ENCODE measurements around the gene ARHGAP1. TPM values are rescaled to one million over a fixed set of nuclear protein-coding genes. Genes with fewer than 3 reads are reported as not detected.
"Not testable (repeated sequence)": the region's sequence is repeated elsewhere in the genome, so short reads cannot be mapped to it uniquely, and the experiment has no call there.

Gene ARHGAP1
- total and polyA plus RNA-seq, 10 donors, result 13.3 to 137 (median 76.9) TPM

DNA sequence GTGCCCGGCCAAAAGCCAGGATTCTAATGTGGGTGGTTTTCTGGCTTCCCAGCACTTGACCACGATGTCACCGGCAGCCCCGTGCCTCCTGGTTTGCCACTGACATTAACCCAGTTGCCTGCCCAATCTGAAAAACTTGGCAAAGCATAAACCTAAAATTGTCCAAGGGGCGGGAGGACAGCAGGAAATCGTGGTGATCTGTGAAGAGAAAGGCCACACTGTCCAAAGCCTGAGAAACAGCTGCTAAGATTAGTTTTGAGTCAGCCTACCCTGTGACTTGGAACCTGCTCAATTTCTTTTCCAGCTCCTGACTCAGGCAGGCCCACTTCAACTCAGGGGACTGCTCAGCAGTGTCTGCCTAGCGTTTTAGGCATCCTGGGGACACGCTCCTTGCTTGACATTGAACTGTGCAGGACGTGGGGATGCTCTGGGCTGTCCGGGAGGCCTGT is 10.4 kb upstream of the ARHGAP1 start:
- Histone ChIP-seq H3K4me3 (no peak overlapping the region), H3K36me3 (peaks cover 0 to 38% (median 17%) of the 10 kb centered on the region in 6 donors), H3K27ac (peak overlapping the region in 7 of 8 donors; percentile 36 to 70 (median 46)), H3K4me1 (no peaks in the 10 kb centered on the region), H3K9me3 (no peaks in the 10 kb centered on the region), H3K27me3 (replicated peaks in 1 of 7) (no peaks in the 10 kb centered on the region)
- 65 to 87% (median 80%) methylated on average over 9 to 10 of the region's 10 CpGs for WGBS, 5 donors
- TF ChIP-seq, protein P1, sequence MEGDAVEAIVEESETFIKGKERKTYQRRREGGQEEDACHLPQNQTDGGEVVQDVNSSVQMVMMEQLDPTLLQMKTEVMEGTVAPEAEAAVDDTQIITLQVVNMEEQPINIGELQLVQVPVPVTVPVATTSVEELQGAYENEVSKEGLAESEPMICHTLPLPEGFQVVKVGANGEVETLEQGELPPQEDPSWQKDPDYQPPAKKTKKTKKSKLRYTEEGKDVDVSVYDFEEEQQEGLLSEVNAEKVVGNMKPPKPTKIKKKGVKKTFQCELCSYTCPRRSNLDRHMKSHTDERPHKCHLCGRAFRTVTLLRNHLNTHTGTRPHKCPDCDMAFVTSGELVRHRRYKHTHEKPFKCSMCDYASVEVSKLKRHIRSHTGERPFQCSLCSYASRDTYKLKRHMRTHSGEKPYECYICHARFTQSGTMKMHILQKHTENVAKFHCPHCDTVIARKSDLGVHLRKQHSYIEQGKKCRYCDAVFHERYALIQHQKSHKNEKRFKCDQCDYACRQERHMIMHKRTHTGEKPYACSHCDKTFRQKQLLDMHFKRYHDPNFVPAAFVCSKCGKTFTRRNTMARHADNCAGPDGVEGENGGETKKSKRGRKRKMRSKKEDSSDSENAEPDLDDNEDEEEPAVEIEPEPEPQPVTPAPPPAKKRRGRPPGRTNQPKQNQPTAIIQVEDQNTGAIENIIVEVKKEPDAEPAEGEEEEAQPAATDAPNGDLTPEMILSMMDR (IDR thresholded peaks at IDR 0.05 in 8 of 11, conservative IDR thresholded peaks at IDR 0.05 in 3 of 11), result no peak
- TF ChIP-seq POLR2AphosphoS5 (IDR thresholded peaks at IDR 0.05) (peak in 1 of 3 donors; percentile 24), POLR2A (IDR thresholded peaks at IDR 0.05) (no peak)
- intact Hi-C loops (cut with DNase I; ENCODE audit: low total_unique reads), result no loop called here
- DNase-seq, result no peak

DNA sequence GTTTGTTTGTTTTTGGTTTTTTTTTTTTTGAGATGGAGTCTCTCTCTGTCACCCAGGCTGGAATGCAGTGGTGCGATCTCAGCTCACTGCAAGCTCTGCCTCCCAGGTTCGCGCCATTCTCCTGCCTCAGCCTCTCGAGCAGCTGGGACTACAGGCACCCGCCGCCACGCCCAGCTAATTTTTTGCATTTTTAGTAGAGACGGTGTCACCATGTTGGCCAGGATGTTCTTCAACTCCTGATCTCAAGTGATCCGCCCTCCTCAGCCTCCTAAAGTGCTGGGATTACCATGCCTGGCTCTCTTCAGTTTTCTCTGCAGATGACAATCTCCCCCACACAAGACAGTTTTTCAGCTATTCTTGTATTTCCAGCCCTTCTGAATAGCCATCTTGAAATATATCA is 8.9 kb upstream of the ARHGAP1 start:
- H3K4me1 ChIP-seq; intact Hi-C loops (cut with DNase I; ENCODE audit: low total_unique reads); H3K4me3 ChIP-seq; H3K27ac ChIP-seq; H3K27me3 ChIP-seq (replicated peaks in 1 of 7); H3K9me3 ChIP-seq; DNase-seq: not testable (repeated sequence)
- peaks cover 7 to 53% (median 32%) of the 10 kb centered on the region in 6 donors for H3K36me3 ChIP-seq
- WGBS, 5 donors, result 88 to 96% (median 93%) methylated on average over 9 of the region's 9 CpGs

- DNase-seq, result no peak
- no peaks in the 10 kb centered on the region for H3K9me3 ChIP-seq
- H3K4me3 ChIP-seq, result no peak overlapping the region
- H3K4me1 ChIP-seq, result peaks cover 6 to 17% (median 16%) of the 10 kb centered on the region in 6 donors
- H3K36me3 ChIP-seq, result peaks cover 7 to 78% (median 53%) of the 10 kb centered on the region in 6 donors
- H3K27ac ChIP-seq, result no peak overlapping the region
- whole genome bisulfite sequencing, 5 donors, result 90 to 95% (median 91%) methylated on average over 7 of the region's 7 CpGs
- no peaks in the 10 kb centered on the region for H3K27me3 ChIP-seq (replicated peaks in 1 of 7)
- TF ChIP-seq POLR2AphosphoS5 (IDR thresholded peaks at IDR 0.05) (no peak), POLR2A (IDR thresholded peaks at IDR 0.05) (no peak)
- TF ChIP-seq, protein P1 (IDR thresholded peaks at IDR 0.05 in 8 of 11, conservative IDR thresholded peaks at IDR 0.05 in 3 of 11), result no peak
- intact Hi-C loops (cut with DNase I; ENCODE audit: low total_unique reads), result no loop called here
These were observed 6.5 kb upstream of the ARHGAP1 start for GRCh38 chr11:46706886-46707285.

DNA sequence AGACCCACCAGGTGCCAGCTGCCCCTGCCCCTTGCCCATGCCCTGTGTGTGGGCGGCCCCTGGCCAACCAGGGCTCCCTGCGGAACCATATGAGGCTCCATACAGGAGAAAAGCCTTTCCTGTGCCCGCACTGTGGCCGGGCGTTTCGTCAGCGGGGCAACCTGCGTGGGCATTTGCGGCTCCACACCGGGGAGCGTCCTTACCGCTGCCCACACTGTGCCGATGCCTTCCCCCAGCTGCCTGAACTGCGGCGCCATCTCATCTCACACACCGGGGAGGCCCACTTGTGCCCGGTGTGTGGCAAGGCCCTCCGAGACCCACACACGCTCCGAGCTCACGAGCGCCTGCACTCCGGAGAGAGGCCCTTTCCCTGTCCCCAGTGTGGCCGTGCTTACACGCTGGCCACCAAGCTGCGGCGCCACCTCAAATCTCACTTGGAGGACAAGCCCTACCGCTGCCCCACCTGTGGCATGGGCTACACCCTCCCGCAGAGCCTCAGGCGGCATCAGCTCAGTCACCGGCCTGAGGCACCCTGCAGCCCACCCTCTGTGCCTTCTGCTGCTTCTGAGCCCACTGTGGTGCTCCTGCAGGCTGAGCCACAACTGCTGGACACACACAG is 4.8 kb upstream of the ARHGAP1 start:
- peak in 1 of 3 donors; percentile 47 for TF ChIP-seq POLR2AphosphoS5 (IDR thresholded peaks at IDR 0.05)
- no peak for TF ChIP-seq POLR2A (IDR thresholded peaks at IDR 0.05)
- intact Hi-C loops (cut with DNase I; ENCODE audit: low total_unique reads), result no loop called here
- H3K4me3 ChIP-seq, result no peak overlapping the region
- H3K27ac ChIP-seq, result no peak overlapping the region
- DNase-seq, result no peak
- no peaks in the 10 kb centered on the region for H3K9me3 ChIP-seq
- H3K27me3 ChIP-seq (replicated peaks in 1 of 7), result no peaks in the 10 kb centered on the region
- peaks cover 13 to 27% (median 23%) of the 10 kb centered on the region in 6 donors for H3K4me1 ChIP-seq
- 95 to 97% (median 97%) methylated on average over 20 to 31 of the region's 31 CpGs for WGBS, 5 donors
- peaks cover 7 to 76% (median 53%) of the 10 kb centered on the region in 6 donors for H3K36me3 ChIP-seq

- DNase-seq, result peak; percentile 86
- intact Hi-C loops (cut with DNase I; ENCODE audit: low total_unique reads), result no loop called here
- Histone ChIP-seq H3K36me3 (peaks cover 7 to 57% (median 49%) of the 10 kb centered on the region in 6 donors), H3K4me1 (peaks cover 19 to 67% (median 61%) of the 10 kb centered on the region in 6 donors), H3K27ac (peak overlapping the region; percentile 70 to 94 (median 89)), H3K4me3 (peak overlapping the region; percentile 81 to 100 (median 98)), H3K9me3 (no peaks in the 10 kb centered on the region), H3K27me3 (replicated peaks in 1 of 7) (no peaks in the 10 kb centered on the region)
- TF ChIP-seq POLR2AphosphoS5 (IDR thresholded peaks at IDR 0.05) (no peak), POLR2A (IDR thresholded peaks at IDR 0.05) (no peak)
- TF ChIP-seq, protein P1 (IDR thresholded peaks at IDR 0.05 in 8 of 11, conservative IDR thresholded peaks at IDR 0.05 in 3 of 11), result no peak
- WGBS, 5 donors, result 1 to 2% (median 1%) methylated on average over 21 to 29 of the region's 29 CpGs
These were observed 747 bp upstream of the ARHGAP1 start for GRCh38 chr11:46701078-46701654.

Measured in spleen (tissue), 11 donors.